ENCODE measurements around the gene OR6C65. TPM values are rescaled to one million over a fixed set of nuclear protein-coding genes. Genes with fewer than 3 reads are reported as not detected.

Gene OR6C65
- not detected in 2 replicates for total RNA-seq

GRCh38 chr12:55400229-55400628, at the start of gene OR6C65:
OR6C65 (plus strand) TSS chr12:55400529; CDS start chr12:55400529, 0 bp downstream.

GRCh38 chr12:55362675-55363074, 37.7 kb upstream of the OR6C65 start, which contains the start of gene OR6C75:
OR6C75 (plus strand) TSS chr12:55362975; CDS start chr12:55365111, 2,136 bp downstream.

GRCh38 chr12:55425954-55426353, 25.6 kb downstream of the OR6C65 start, which contains the start of gene OR6C76:
OR6C76 (plus strand) TSS chr12:55426254; CDS start chr12:55426254, 0 bp downstream.

GRCh38 chr12:55443776-55444175, 43.4 kb downstream of the OR6C65 start, which contains the start of gene OR6C2:
OR6C2 (plus strand) TSS chr12:55444076; CDS start chr12:55452214, 8,138 bp downstream.

Other genes with a start within 250 kb of the OR6C65 start
- gene OR10A7, start 179.5 kb upstream of the OR6C65 start, total RNA-seq, result not detected in 2 replicates
- gene OR6C74, start 155.9 kb upstream of the OR6C65 start, total RNA-seq, result not detected in 2 replicates
- not detected in 2 replicates for gene OR6C6, start 104.0 kb upstream of the OR6C65 start, total RNA-seq
- gene OR6C1, start 86.2 kb upstream of the OR6C65 start, total RNA-seq, result not detected in 2 replicates
- not detected in 2 replicates for gene OR6C3, start 69.8 kb upstream of the OR6C65 start, total RNA-seq
- gene OR6C75, start 37.6 kb upstream of the OR6C65 start, total RNA-seq, result not detected in 2 replicates
- gene OR6C76, start 25.7 kb downstream of the OR6C65 start, total RNA-seq, result not detected in 2 replicates
- gene OR6C2, start 43.5 kb downstream of the OR6C65 start, total RNA-seq, result not detected in 2 replicates
- not detected in 2 replicates for gene OR6C70, start 69.6 kb downstream of the OR6C65 start, total RNA-seq
- gene OR6C68, start 91.8 kb downstream of the OR6C65 start, total RNA-seq, result not detected in 2 replicates
- not detected in 2 replicates for gene OR6C4, start 149.1 kb downstream of the OR6C65 start, total RNA-seq
- not detected in 2 replicates for gene OR2AP1, start 171.9 kb downstream of the OR6C65 start, total RNA-seq
- not detected in 2 replicates for gene OR10P1, start 236.4 kb downstream of the OR6C65 start, total RNA-seq